GM23338 (cell line): Measurements from ENCODE around the gene GPR3. TPM values are rescaled to one million over a fixed set of nuclear protein-coding genes. Genes with fewer than 3 reads are reported as not detected.

Experiments
- ATAC-seq: fragments of 200-7000 bp; cut with Tn5 transposase; 3 replicates; pipeline ENCODE4 v1.9.1; 2020
- DNase-seq: peaks from one replicate; pipeline ENCODE4 v3.0.0-alpha.2; 2015; ENCODE audit warnings: low spot score
- H2AFZ ChIP-seq: fragments of 200-600 bp; sonication (generic); 2 replicates; pipeline ENCODE4 v1.8.0; 2016; ENCODE audit warnings: antibody characterized with exemption, mild to moderate bottlenecking, moderate library complexity
- H3F3A ChIP-seq: fragments of 200-600 bp; sonication (generic); replicated peaks from 2 replicates; pipeline ENCODE4 v1.8.0; 2017; ENCODE audit warnings: antibody characterized with exemption, mixed run types, low read depth
- H3K27ac ChIP-seq: fragments of 200-600 bp; sonication (generic); 2 replicates; pipeline ENCODE4 v1.6.1; 2016; ENCODE audit warnings: low read depth
- H3K27me3 ChIP-seq: fragments of 200-600 bp; sonication (generic); 2 replicates; pipeline ENCODE4 v1.8.0; 2016; ENCODE audit warnings: mild to moderate bottlenecking, mixed run types, moderate library complexity; ENCODE audit not compliant: insufficient read depth
- H3K36me3 ChIP-seq: fragments of 200-600 bp; sonication (generic); 2 replicates; pipeline ENCODE4 v1.8.0; 2016; ENCODE audit warnings: mild to moderate bottlenecking; ENCODE audit not compliant: insufficient read depth
- H3K4me1 ChIP-seq: fragments of 200-600 bp; sonication (generic); 2 replicates; pipeline ENCODE4 v1.8.0; 2016; ENCODE audit warnings: mild to moderate bottlenecking, moderate library complexity; ENCODE audit not compliant: insufficient read depth
- H3K4me2 ChIP-seq: fragments of 200-600 bp; sonication (generic); 2 replicates; pipeline ENCODE4 v1.7.1; 2017; ENCODE audit warnings: mixed run types
- H3K4me3 ChIP-seq: fragments of 200-600 bp; sonication (generic); 2 replicates; pipeline ENCODE4 v1.6.1; 2016; ENCODE audit warnings: mixed run types
- H3K79me2 ChIP-seq: fragments of 200-600 bp; sonication (generic); replicated peaks from 2 replicates; pipeline ENCODE4 v1.8.0; 2017; ENCODE audit warnings: mild to moderate bottlenecking; ENCODE audit not compliant: insufficient read depth
- H3K9me2 ChIP-seq: fragments of 200-600 bp; sonication (generic); 2 replicates; pipeline ENCODE4 v1.8.0; 2017; ENCODE audit not compliant: insufficient read depth
- H4K20me1 ChIP-seq: fragments of 200-600 bp; sonication (generic); replicated peaks from 2 replicates; pipeline ENCODE4 v1.8.0; 2017; ENCODE audit warnings: mild to moderate bottlenecking; ENCODE audit not compliant: insufficient read depth
- H3K27ac Mint-ChIP-seq: 2 replicates; pipeline ENCODE4 v1.8.0; 2020; ENCODE audit warnings: inconsistent platforms, mild to moderate bottlenecking, moderate library complexity, mixed read lengths
- H3K27me3 Mint-ChIP-seq: 3 replicates; pipeline ENCODE4 v1.8.0; 2022; ENCODE audit warnings: low read depth, mild to moderate bottlenecking, moderate library complexity, mixed read lengths, inconsistent platforms; ENCODE audit not compliant: insufficient read depth, poor library complexity
- H3K36me3 Mint-ChIP-seq: 3 replicates; pipeline ENCODE4 v1.8.0; 2021; ENCODE audit warnings: low read depth, mild to moderate bottlenecking, inconsistent platforms, moderate library complexity, mixed read lengths
- H3K4me1 Mint-ChIP-seq: 3 replicates; pipeline ENCODE4 v1.8.0; 2020; ENCODE audit warnings: mild to moderate bottlenecking, inconsistent platforms, mixed read lengths
- H3K4me3 Mint-ChIP-seq: 3 replicates; pipeline ENCODE4 v1.8.0; 2021; ENCODE audit warnings: moderate library complexity, mild to moderate bottlenecking, inconsistent platforms, mixed read lengths
- H3K9me3 Mint-ChIP-seq: 3 replicates; pipeline ENCODE4 v1.8.0; 2020; ENCODE audit warnings: moderate library complexity, mild to moderate bottlenecking, inconsistent platforms, mixed read lengths
- CREB1 ChIP-seq: fragments of 250-450 bp; sonication (Bioruptor Pico); IDR thresholded peaks from 2 replicates; pipeline ENCODE4 v1.5.0; 2020; ENCODE audit warnings: low read depth, mild to moderate bottlenecking, moderate library complexity
- CTCF ChIP-seq, 2 experiments: fragments of 200-600 bp in 1 of 2; sonication (generic) in 1 of 2; conservative IDR thresholded peaks; 2 replicates each; pipeline versions ENCODE4 v1.5.1 to v1.6.1; 2016 to 2017; ENCODE audit warnings: antibody characterized with exemption in 2 of 2, low read depth in 2 of 2, mild to moderate bottlenecking in 2 of 2, moderate library complexity in 1 of 2
- ETS1 ChIP-seq: IDR thresholded peaks from 2 replicates; pipeline ENCODE4 v1.6.1; 2016; ENCODE audit warnings: antibody characterized with exemption
- EZH2 ChIP-seq: fragments of 200-600 bp; sonication (generic); IDR thresholded peaks from one replicate; pipeline ENCODE4 v1.8.0; 2017; ENCODE audit warnings: antibody characterized with exemption, mild to moderate bottlenecking, low read depth; ENCODE audit not compliant: unreplicated experiment
- EZH2phosphoT487 ChIP-seq: fragments of 200-600 bp; sonication (generic); IDR thresholded peaks from one replicate; pipeline ENCODE4 v1.8.1; 2018; ENCODE audit warnings: antibody characterized with exemption; ENCODE audit not compliant: unreplicated experiment
- JUNB ChIP-seq: IDR thresholded peaks from one replicate; pipeline ENCODE4 v1.6.1; 2016; ENCODE audit warnings: antibody characterized with exemption; ENCODE audit not compliant: unreplicated experiment
- NANOG ChIP-seq: IDR thresholded peaks from 2 replicates; pipeline ENCODE4 v1.6.1; 2016; ENCODE audit warnings: antibody characterized with exemption, borderline replicate concordance
- REST ChIP-seq: IDR thresholded peaks from one replicate; pipeline ENCODE4 v1.6.1; 2018; ENCODE audit warnings: antibody characterized with exemption; ENCODE audit not compliant: unreplicated experiment
- STAT1 ChIP-seq: IDR thresholded peaks from one replicate; pipeline ENCODE4 v1.6.1; 2016; ENCODE audit warnings: antibody characterized with exemption; ENCODE audit not compliant: unreplicated experiment
- ZNF114 ChIP-seq: fragments of 250-450 bp; sonication (Bioruptor Pico); IDR thresholded peaks from 2 replicates; pipeline ENCODE4 v1.5.0; 2020; ENCODE audit warnings: mild to moderate bottlenecking, moderate library complexity
- ZNF331 ChIP-seq: fragments of 250-450 bp; sonication (Bioruptor Pico); IDR thresholded peaks from 2 replicates; pipeline ENCODE4 v1.5.0; 2020; ENCODE audit warnings: low read depth, mild to moderate bottlenecking, moderate library complexity
- ZNF462 ChIP-seq: fragments of 250-450 bp; sonication (Bioruptor Pico); IDR thresholded peaks from 2 replicates; pipeline ENCODE4 v1.5.0; 2020; ENCODE audit warnings: mild to moderate bottlenecking, moderate library complexity
- polyA plus RNA-seq: library from polyadenylated mRNA; unstranded; fragments of >200 nt; fragmentation: Nextera tagmentation; extraction: Ambion mirVana; gene quantifications from 2 replicates; pipeline ENCODE4 v1.2.1, GENCODE V29; 2016
- total RNA-seq: library from RNA; depleted of rRNA; stranded (reverse); fragments of >200 nt; shearing (Covaris generic); gene quantifications from 2 replicates; pipeline ENCODE4 v1.2.3, GENCODE V29; 2014

GPR3 gene
- total and polyA plus RNA-seq, 2 experiments from 2014 or later, result 5.9 to 9.1 TPM

- TF ChIP-seq ZNF462 (CRISPR knock-in tag), result no peak
- no peak for TF ChIP-seq CREB1 (CRISPR knock-in tag)
These were observed 46.7 kb downstream of the GPR3 start (continued) for GRCh38 chr1:27439150-27439549.

GRCh38 chr1:27444632-27445031 is 52.2 kb downstream of the GPR3 start:
- Histone ChIP-seq H3K79me2 (peaks cover 42% of the 10 kb centered on the region), H3K27ac (peak overlapping the region; percentile 8; the same call in 1 of the 2 replicates), H3K4me1 (peaks cover 6% of the 10 kb centered on the region; the same call in 1 of the 2 replicates), H3F3A (0 out of 2 replicates have a peak, but pooled peaks cover 7% of the 10 kb centered on the region), H3K4me2 (no peak overlapping the region), H3K36me3 (no peaks in the 10 kb centered on the region), H3K27me3 (no peaks in the 10 kb centered on the region), H3K9me2 (no peaks in the 10 kb centered on the region), H2AFZ (no peak overlapping the region), H3K4me3 (no peak overlapping the region), H4K20me1 (peaks cover 16% of the 10 kb centered on the region; the same call in 1 of the 2 replicates)
- Mint-ChIP-seq H3K36me3 (0 out of 3 replicates have a peak, but pooled peaks cover 3% of the 10 kb centered on the region), H3K4me3 (no peak overlapping the region), H3K4me1 (peaks cover 21% of the 10 kb centered on the region), H3K9me3 (no peaks in the 10 kb centered on the region), H3K27me3 (peaks cover 4% of the 10 kb centered on the region), H3K27ac (no peak overlapping the region)
- DNase-seq (no peak), ATAC-seq (no peak)
- TF ChIP-seq EZH2phosphoT487 (no peak), ZNF114 (CRISPR knock-in tag) (no peak), ZNF331 (CRISPR knock-in tag) (no peak), CREB1 (CRISPR knock-in tag) (no peak), NANOG (no peak), EZH2 (no peak), CTCF (conservative IDR thresholded peaks at IDR 0.05; ENCODE audit: low read depth in 2 of 2) (no peak), ETS1 (no peak), STAT1 (no peak), JUNB (no peak), REST (no peak)
